SK-N-SH (cell line): ENCODE data around the gene VPS8. TPM values are rescaled to one million over a fixed set of nuclear protein-coding genes. Genes with fewer than 3 reads are reported as not detected.

Experiments used
- CTCF ChIA-PET: fragments of 300-600, 350-600 bp; formaldehyde crosslinking; extraction: SDS; loops from one replicate; lab custom pipeline; 2021; lab: Yijun Ruan, JAX
- POLR2A ChIA-PET: fragments of 350-600 bp; sonication (Branson Sonifier 250); formaldehyde crosslinking; extraction: SDS; loops from one replicate; lab custom pipeline; 2020; ENCODE audit warnings: antibody characterized with exemption, inconsistent platforms; lab: Yijun Ruan, JAX
- DNase-seq: peaks from one replicate; pipeline ENCODE4 v3.0.0; 2012
- H2AFZ ChIP-seq: fragments of 200-600 bp; sonication (generic); 2 replicates; pipeline ENCODE4 v1.8.1; 2016; ENCODE audit warnings: antibody characterized with exemption, mild to moderate bottlenecking, low read depth
- H3F3A ChIP-seq: fragments of 200-600 bp; sonication (generic); replicated peaks from 2 replicates; pipeline ENCODE3; 2016; ENCODE audit warnings: antibody characterized with exemption, mild to moderate bottlenecking; ENCODE audit not compliant: insufficient read depth
- H3K27ac ChIP-seq, 2 experiments: fragments of 200-500 bp in 1 of 2; fragments of 200-600 bp in 1 of 2; sonication (Bioruptor generic) in 1 of 2; sonication (generic), shearing (Covaris generic) in 1 of 2; 2 replicates each; pipeline versions ENCODE4 v1.5.1 to v1.6.1; 2014 to 2016; ENCODE audit warnings: low read depth in 2 of 2, inconsistent platforms in 1 of 2, low read length in 1 of 2, mild to moderate bottlenecking in 1 of 2, mixed read lengths in 1 of 2
- H3K27me3 ChIP-seq: fragments of 200-600 bp; sonication (generic), shearing (Covaris generic); 2 replicates; pipeline ENCODE4 v1.6.1; 2016; ENCODE audit warnings: mixed run types; ENCODE audit not compliant: insufficient read depth
- H3K36me3 ChIP-seq, 2 experiments: fragments of 200-500 bp in 1 of 2; fragments of 200-600 bp in 1 of 2; sonication (Bioruptor generic) in 1 of 2; sonication (generic) in 1 of 2; replicated peaks in 1 of 2; 2 replicates each; pipeline versions ENCODE3 to v1.5.1; 2014 to 2016; ENCODE audit warnings: low read length in 1 of 2, mild to moderate bottlenecking in 1 of 2; ENCODE audit not compliant: insufficient read depth in 2 of 2, control insufficient read depth in 1 of 2
- H3K4me1 ChIP-seq, 2 experiments: fragments of 200-500 bp in 1 of 2; fragments of 200-600 bp in 1 of 2; sonication (Bioruptor generic) in 1 of 2; sonication (generic), shearing (Covaris generic) in 1 of 2; 2 replicates each; pipeline versions ENCODE4 v1.5.1 to v1.6.1; 2014 to 2016; ENCODE audit warnings: low read depth in 1 of 2, low read length in 1 of 2, mixed run types in 1 of 2; ENCODE audit not compliant: insufficient read depth in 2 of 2, control insufficient read depth in 1 of 2
- H3K4me2 ChIP-seq: fragments of 200-600 bp; sonication (generic), shearing (Covaris generic); 2 replicates; pipeline ENCODE4 v1.6.1; 2017; ENCODE audit warnings: mixed run types
- H3K4me3 ChIP-seq, 2 experiments: fragments of 200-500 bp in 1 of 2; fragments of 200-600 bp in 1 of 2; sonication (Bioruptor generic) in 1 of 2; sonication (generic), shearing (Covaris generic) in 1 of 2; 2 replicates each; pipeline versions ENCODE4 v1.5.1 to v1.8.1; 2014 to 2016; ENCODE audit warnings: low read depth in 2 of 2, inconsistent platforms in 1 of 2, low read length in 1 of 2, mild to moderate bottlenecking in 1 of 2, mixed read lengths in 1 of 2, moderate library complexity in 1 of 2
- H3K79me2 ChIP-seq: fragments of 200-600 bp; sonication (generic); 2 replicates; pipeline ENCODE4 v1.8.1; 2017; ENCODE audit warnings: mild to moderate bottlenecking; ENCODE audit not compliant: insufficient read depth
- H3K9ac ChIP-seq: fragments of 200-600 bp; sonication (generic); 2 replicates; pipeline ENCODE4 v1.6.1; 2017; ENCODE audit warnings: mixed run types
- H3K9me2 ChIP-seq: fragments of 200-600 bp; sonication (generic); 2 replicates; pipeline ENCODE4 v1.6.1; 2017; ENCODE audit warnings: mixed run types
- H3K9me3 ChIP-seq: fragments of 200-600 bp; sonication (generic); 2 replicates; pipeline ENCODE4 v1.6.1; 2017; ENCODE audit warnings: mixed run types, mild to moderate bottlenecking, moderate library complexity
- H4K20me1 ChIP-seq: fragments of 200-600 bp; sonication (generic); 2 replicates; pipeline ENCODE4 v1.6.1; 2017; ENCODE audit warnings: mild to moderate bottlenecking, mixed run types; ENCODE audit not compliant: insufficient read depth
- CHD2 ChIP-seq: fragments of 150-350 bp; IDR thresholded peaks from 2 replicates; pipeline ENCODE4 v1.6.1; 2018; ENCODE audit warnings: low read length; ENCODE audit not compliant: partially characterized antibody
- EZH2phosphoT487 ChIP-seq: fragments of 200-600 bp; sonication (generic); IDR thresholded peaks from 2 replicates; pipeline ENCODE4 v1.6.1; 2017; ENCODE audit warnings: low read depth, mixed run types, mild to moderate bottlenecking, antibody characterized with exemption, moderate library complexity, borderline replicate concordance
- MEF2A ChIP-seq: IDR thresholded peaks from 2 replicates; pipeline ENCODE4 v1.4.0; 2012; ENCODE audit warnings: low read depth, borderline replicate concordance
- RCOR1 ChIP-seq: fragments of 150-350 bp; IDR thresholded peaks from 2 replicates; pipeline ENCODE4 v1.6.1; 2017; ENCODE audit warnings: antibody characterized with exemption, low read length
- RFX5 ChIP-seq: IDR thresholded peaks from 2 replicates; pipeline ENCODE4 v1.6.1; 2012; ENCODE audit warnings: mild to moderate bottlenecking, improper control_type of control experiment, low read length
- RXRA ChIP-seq: IDR thresholded peaks from 2 replicates; pipeline ENCODE4 v1.4.0; 2012; ENCODE audit warnings: low read depth, mild to moderate bottlenecking, borderline replicate concordance
- SMC3 ChIP-seq: IDR thresholded peaks from 2 replicates; pipeline ENCODE4 v1.6.1; 2012; ENCODE audit warnings: low read depth, low read length, improper control_type of control experiment
- TAF1 ChIP-seq: IDR thresholded peaks from 2 replicates; pipeline ENCODE4 v1.6.1; 2012; ENCODE audit warnings: low read depth, mild to moderate bottlenecking, low read length, moderate library complexity, borderline replicate concordance
- TCF12 ChIP-seq: IDR thresholded peaks from 2 replicates; pipeline ENCODE4 v1.4.0; 2012
- WGBS: methylation state at CpG from one replicate; pipeline ENCODE4 v1.1.6; 2017; ENCODE audit warnings: low lambda C conversion rate; 5-methylcytosine and 5-hydroxymethylcytosine counted together
- polyA plus RNA-seq, 3 experiments: library from polyadenylated mRNA; depleted of rRNA; stranded (reverse); fragments of >200 nt; gene quantifications; 2 replicates each; pipeline ENCODE4 v1.2.3, GENCODE V29; 2012
- TF ChIP-seq, protein P1 (sequence below): IDR thresholded peaks from 2 replicates; pipeline ENCODE4 v1.6.1; 2012; ENCODE audit warnings: mild to moderate bottlenecking, low read depth, low read length, moderate library complexity
- TF ChIP-seq, protein P2 (sequence below): IDR thresholded peaks from 2 replicates; pipeline ENCODE4 v1.4.0; 2012; ENCODE audit warnings: low read depth, borderline replicate concordance
- TF ChIP-seq, protein P3 (sequence below): IDR thresholded peaks from 2 replicates; pipeline ENCODE4 v1.4.0; 2012; ENCODE audit warnings: low read depth, borderline replicate concordance
- TF ChIP-seq, protein P4 (sequence below): fragments of 150-350 bp; IDR thresholded peaks from 2 replicates; pipeline ENCODE4 v1.6.1; 2017; ENCODE audit warnings: antibody characterized with exemption, low read length, low read depth, borderline replicate concordance
- TF ChIP-seq, protein P5 (sequence below): IDR thresholded peaks from 2 replicates; pipeline ENCODE4 v1.4.0; 2012; ENCODE audit warnings: low read depth
- TF ChIP-seq, protein P6 (sequence below): IDR thresholded peaks from 2 replicates; pipeline ENCODE4; 2012

Gene VPS8
- polyA plus RNA-seq, 1 of the 3 experiments (the other 2 are of a cell fraction), result 12.8 TPM

DNA sequence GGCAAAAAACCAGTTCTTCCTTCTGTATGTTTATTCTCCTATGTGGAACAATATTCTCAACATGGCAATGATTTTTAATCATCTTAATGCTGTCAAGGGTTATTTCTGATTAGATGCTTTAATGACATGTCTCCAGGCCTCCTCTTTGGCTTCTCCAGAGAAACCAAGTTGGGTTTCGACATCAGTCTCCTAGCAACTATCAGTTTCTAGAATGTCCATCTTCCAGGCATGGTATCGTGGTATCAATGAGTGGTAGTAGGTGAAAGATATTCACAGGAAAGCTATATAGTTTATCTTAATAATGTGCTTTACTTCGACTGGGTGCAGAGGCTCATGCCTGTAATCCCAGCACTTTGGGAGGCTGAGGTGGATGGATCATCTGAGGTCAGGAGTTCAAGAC is 212.4 kb downstream of the VPS8 start:
- TF ChIP-seq, protein P1, sequence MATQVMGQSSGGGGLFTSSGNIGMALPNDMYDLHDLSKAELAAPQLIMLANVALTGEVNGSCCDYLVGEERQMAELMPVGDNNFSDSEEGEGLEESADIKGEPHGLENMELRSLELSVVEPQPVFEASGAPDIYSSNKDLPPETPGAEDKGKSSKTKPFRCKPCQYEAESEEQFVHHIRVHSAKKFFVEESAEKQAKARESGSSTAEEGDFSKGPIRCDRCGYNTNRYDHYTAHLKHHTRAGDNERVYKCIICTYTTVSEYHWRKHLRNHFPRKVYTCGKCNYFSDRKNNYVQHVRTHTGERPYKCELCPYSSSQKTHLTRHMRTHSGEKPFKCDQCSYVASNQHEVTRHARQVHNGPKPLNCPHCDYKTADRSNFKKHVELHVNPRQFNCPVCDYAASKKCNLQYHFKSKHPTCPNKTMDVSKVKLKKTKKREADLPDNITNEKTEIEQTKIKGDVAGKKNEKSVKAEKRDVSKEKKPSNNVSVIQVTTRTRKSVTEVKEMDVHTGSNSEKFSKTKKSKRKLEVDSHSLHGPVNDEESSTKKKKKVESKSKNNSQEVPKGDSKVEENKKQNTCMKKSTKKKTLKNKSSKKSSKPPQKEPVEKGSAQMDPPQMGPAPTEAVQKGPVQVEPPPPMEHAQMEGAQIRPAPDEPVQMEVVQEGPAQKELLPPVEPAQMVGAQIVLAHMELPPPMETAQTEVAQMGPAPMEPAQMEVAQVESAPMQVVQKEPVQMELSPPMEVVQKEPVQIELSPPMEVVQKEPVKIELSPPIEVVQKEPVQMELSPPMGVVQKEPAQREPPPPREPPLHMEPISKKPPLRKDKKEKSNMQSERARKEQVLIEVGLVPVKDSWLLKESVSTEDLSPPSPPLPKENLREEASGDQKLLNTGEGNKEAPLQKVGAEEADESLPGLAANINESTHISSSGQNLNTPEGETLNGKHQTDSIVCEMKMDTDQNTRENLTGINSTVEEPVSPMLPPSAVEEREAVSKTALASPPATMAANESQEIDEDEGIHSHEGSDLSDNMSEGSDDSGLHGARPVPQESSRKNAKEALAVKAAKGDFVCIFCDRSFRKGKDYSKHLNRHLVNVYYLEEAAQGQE, result no peak
- TF ChIP-seq, protein P2, sequence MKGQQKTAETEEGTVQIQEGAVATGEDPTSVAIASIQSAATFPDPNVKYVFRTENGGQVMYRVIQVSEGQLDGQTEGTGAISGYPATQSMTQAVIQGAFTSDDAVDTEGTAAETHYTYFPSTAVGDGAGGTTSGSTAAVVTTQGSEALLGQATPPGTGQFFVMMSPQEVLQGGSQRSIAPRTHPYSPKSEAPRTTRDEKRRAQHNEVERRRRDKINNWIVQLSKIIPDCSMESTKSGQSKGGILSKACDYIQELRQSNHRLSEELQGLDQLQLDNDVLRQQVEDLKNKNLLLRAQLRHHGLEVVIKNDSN, result no peak
- TF ChIP-seq RXRA (no peak), TAF1 (no peak), SMC3 (no peak), EZH2phosphoT487 (no peak), CHD2 (no peak), MEF2A (no peak), RCOR1 (no peak), RFX5 (no peak), TCF12 (no peak)
- TF ChIP-seq, protein P3, sequence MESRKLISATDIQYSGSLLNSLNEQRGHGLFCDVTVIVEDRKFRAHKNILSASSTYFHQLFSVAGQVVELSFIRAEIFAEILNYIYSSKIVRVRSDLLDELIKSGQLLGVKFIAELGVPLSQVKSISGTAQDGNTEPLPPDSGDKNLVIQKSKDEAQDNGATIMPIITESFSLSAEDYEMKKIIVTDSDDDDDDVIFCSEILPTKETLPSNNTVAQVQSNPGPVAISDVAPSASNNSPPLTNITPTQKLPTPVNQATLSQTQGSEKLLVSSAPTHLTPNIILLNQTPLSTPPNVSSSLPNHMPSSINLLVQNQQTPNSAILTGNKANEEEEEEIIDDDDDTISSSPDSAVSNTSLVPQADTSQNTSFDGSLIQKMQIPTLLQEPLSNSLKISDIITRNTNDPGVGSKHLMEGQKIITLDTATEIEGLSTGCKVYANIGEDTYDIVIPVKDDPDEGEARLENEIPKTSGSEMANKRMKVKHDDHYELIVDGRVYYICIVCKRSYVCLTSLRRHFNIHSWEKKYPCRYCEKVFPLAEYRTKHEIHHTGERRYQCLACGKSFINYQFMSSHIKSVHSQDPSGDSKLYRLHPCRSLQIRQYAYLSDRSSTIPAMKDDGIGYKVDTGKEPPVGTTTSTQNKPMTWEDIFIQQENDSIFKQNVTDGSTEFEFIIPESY, result no peak
- TF ChIP-seq, protein P4, sequence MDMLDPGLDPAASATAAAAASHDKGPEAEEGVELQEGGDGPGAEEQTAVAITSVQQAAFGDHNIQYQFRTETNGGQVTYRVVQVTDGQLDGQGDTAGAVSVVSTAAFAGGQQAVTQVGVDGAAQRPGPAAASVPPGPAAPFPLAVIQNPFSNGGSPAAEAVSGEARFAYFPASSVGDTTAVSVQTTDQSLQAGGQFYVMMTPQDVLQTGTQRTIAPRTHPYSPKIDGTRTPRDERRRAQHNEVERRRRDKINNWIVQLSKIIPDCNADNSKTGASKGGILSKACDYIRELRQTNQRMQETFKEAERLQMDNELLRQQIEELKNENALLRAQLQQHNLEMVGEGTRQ, result no peak
- TF ChIP-seq, protein P5, sequence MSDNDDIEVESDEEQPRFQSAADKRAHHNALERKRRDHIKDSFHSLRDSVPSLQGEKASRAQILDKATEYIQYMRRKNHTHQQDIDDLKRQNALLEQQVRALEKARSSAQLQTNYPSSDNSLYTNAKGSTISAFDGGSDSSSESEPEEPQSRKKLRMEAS, result no peak
- TF ChIP-seq, protein P6, sequence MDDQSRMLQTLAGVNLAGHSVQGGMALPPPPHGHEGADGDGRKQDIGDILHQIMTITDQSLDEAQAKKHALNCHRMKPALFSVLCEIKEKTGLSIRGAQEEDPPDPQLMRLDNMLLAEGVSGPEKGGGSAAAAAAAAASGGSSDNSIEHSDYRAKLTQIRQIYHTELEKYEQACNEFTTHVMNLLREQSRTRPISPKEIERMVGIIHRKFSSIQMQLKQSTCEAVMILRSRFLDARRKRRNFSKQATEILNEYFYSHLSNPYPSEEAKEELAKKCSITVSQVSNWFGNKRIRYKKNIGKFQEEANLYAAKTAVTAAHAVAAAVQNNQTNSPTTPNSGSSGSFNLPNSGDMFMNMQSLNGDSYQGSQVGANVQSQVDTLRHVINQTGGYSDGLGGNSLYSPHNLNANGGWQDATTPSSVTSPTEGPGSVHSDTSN, result no peak
- Histone ChIP-seq H3K4me3 (no peak overlapping the region), H3K27ac (no peak overlapping the region), H3K9me3 (no peaks in the 10 kb centered on the region), H3K27me3 (no peaks in the 10 kb centered on the region), H3K4me1 (no peaks in the 10 kb centered on the region), H4K20me1 (no peaks in the 10 kb centered on the region), H3K9me2 (0 out of 2 replicates have a peak, but pooled peaks cover 3% of the 10 kb centered on the region), H3K9ac (no peak overlapping the region), H2AFZ (no peak overlapping the region), H3F3A (peaks cover 4% of the 10 kb centered on the region), H3K4me2 (no peak overlapping the region), H3K79me2 (no peaks in the 10 kb centered on the region), H3K36me3 (peaks cover 0 to 7% of the 10 kb centered on the region in 2 experiments)
- CTCF ChIA-PET, result interaction anchor here (1.3 kb wide), 1 partner anchor 14 kb away, joined by 3 read pairs; no protein-coding TSS in a partner anchor
- POLR2A ChIA-PET, result no interaction called here
- WGBS, result 74% methylated on average over 3 of the region's 3 CpGs
- no peak for DNase-seq
